GM19025 (cell line): ENCODE data around the gene FAR1.
"Not testable (repeated sequence)": the region's sequence is repeated elsewhere in the genome, so short reads cannot be mapped to it uniquely, and the experiment has no call there.

ENCODE experiments used
- ATAC-seq: cut with Tn5 transposase; IDR thresholded peaks from one replicate; pipeline ENCODE4 v1.9.1; 2021; ENCODE audit warnings: mild to moderate bottlenecking, low read depth, moderate library complexity; ENCODE audit not compliant: unreplicated experiment

FAR1 gene, protein sequence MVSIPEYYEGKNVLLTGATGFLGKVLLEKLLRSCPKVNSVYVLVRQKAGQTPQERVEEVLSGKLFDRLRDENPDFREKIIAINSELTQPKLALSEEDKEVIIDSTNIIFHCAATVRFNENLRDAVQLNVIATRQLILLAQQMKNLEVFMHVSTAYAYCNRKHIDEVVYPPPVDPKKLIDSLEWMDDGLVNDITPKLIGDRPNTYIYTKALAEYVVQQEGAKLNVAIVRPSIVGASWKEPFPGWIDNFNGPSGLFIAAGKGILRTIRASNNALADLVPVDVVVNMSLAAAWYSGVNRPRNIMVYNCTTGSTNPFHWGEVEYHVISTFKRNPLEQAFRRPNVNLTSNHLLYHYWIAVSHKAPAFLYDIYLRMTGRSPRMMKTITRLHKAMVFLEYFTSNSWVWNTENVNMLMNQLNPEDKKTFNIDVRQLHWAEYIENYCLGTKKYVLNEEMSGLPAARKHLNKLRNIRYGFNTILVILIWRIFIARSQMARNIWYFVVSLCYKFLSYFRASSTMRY

DNA sequence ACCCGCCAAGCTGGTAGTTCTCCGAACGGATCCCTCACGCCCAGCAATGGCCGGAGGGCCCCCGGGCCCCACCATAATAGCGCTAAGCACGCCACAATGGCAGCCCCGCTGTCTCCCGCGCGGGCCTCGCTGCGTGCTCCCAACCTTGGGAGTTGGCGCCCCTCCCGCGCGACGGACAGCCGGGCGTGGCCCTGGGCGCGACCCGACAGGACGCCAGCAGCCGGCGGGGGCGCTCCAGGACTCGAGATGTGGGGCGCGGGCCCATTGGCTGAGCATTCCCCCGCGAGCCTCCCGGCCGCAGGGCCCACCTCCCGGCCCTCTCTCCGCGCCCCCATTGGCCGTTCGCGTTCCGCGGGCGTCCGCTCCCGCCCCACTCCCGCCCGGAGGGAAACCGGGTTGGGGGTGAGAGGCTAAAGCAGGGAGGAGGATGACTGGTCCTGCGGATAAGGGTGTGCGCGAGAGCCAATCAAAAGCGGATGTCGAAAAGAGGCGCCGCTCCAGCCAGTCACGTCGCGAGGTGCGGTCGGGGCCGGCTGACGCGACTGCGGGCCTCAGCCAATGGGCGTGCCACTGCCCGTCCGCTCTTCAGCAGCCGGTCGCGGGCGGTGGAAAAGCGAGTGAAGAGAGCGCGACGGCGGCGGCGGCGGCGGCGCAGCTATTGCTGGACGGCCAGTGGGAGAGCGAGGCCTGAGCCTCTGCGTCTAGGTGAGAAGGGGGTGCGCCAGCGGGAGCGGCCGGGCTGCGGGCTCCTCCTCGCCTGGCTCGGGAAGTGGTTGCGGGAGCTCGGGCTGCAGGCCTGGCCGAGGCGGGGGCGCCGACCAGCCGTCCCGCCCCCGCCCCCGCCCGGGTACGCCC lies at the start of gene FAR1:
TSS of gene FAR1 (plus strand) at position 567 of the 855 bp plus-strand sequence. CDS start 26,098 bp downstream, outside the sequence.
- ATAC-seq: peak; percentile 88

DNA sequence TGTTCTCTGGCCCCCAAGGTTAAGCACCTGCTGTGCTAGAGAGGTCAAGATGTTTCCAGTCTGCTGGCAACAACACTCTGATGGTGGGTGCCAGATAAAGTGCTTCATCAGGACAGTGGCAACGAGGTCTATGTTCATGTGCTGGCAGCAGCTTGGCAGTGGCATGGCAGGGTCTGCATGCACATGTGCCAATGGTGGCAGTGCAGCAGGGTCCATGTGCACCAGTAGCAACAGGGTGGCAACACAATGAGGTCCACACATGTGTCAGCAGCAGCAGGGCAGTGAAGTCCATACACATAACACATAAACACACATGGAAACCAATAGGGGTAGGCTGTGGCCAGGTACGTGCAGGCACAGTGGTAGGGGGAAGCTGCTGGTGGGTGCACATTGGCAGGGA lies 48.4 kb upstream of the FAR1 start:
- ATAC-seq: no peak

DNA sequence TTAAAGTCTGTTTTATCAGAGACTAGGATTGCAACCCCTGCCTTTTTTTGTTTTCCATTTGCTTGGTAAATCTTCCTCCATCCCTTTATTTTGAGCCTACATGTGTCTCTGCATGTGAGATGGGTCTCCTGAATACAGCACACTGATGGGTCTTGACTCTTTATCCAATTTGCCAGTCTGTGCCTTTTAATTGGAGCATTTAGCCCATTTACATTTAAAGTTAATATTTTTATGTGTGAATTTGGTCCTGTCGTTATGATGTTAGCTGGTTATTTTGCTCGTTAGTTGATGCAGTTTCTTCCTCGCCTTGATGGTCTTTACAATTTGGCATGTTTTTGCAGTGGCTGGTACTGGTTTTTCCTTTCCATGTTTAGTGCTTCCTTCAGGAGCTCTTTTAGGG lies 41.6 kb upstream of the FAR1 start:
- not testable (repeated sequence) for ATAC-seq

DNA sequence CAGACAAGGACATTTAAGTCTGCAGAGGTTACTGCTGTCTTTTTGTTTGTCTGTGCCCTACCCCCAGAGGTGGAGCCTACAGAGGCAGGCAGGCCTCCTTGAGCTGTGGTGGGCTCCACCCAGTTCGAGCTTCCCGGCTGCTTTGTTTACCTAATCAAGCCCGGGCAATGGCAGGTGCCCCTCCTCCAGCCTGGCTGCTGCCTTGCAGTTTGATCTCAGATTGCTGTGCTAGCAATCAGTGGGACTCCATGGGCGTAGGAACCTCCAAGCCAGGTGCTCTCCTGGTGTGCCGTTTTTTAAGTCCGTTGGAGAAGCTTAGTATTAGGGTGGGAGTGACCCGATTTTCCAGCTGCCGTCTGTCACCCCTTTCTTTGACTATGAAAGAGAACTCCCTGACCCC lies 39.8 kb upstream of the FAR1 start:
- not testable (repeated sequence) for ATAC-seq

DNA sequence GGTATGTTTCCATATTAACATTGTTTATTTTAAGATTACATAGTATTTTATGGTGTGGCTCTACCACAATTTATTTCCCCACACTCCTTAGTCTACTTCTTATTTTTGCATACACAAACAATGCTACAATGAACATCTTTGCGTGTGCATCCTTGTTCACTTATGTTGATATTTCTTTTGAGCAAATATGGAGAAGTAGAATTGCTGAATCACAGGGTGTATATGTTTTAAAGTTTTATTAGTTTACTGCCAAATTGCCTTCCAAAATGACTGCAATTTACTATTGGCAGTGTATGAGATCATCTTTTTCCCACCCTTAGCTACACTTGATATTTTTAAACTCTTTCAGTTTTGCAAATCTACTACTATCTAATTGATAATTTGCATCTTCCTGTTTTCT lies 38.7 kb upstream of the FAR1 start:
- no peak for ATAC-seq

DNA sequence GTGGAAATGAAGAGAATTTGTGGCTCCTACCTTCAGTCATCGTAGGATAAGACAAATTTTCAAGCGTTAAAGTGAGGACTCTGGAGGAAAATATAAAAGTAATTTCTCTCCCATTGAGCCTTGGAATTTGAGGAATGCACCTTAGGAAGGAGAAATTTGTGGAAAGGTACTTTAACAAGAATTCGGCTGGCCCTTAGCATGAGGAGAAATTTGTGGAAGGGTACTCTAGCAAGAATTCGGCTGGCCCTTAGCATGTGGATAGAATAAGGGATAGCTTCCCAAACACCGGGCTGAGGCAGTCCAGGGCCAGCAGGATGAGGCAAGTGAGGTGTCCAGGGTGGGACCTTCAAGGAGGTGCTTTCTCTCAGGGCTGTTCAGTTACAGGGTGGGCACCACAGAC lies 33.2 kb upstream of the FAR1 start:
- ATAC-seq: no peak

DNA sequence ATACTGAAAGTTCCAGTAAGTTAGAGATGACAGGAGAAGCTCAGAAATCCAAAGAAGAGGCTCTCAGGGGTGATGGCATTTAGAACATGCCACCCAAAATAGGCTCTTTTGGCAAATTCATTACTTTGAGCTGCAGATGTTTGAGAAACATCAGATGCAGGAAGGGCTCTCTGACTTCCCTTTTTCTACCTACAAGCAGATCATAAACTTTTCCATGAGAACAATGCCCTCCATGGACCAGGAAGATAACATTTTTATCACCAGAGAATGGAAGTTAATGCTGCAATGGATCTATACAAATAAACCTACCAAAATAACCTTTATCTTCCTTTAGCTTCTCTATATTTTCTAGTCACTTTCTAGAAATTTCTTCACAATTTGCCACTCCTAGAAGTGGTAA lies 32.7 kb upstream of the FAR1 start:
- ATAC-seq: no peak

DNA sequence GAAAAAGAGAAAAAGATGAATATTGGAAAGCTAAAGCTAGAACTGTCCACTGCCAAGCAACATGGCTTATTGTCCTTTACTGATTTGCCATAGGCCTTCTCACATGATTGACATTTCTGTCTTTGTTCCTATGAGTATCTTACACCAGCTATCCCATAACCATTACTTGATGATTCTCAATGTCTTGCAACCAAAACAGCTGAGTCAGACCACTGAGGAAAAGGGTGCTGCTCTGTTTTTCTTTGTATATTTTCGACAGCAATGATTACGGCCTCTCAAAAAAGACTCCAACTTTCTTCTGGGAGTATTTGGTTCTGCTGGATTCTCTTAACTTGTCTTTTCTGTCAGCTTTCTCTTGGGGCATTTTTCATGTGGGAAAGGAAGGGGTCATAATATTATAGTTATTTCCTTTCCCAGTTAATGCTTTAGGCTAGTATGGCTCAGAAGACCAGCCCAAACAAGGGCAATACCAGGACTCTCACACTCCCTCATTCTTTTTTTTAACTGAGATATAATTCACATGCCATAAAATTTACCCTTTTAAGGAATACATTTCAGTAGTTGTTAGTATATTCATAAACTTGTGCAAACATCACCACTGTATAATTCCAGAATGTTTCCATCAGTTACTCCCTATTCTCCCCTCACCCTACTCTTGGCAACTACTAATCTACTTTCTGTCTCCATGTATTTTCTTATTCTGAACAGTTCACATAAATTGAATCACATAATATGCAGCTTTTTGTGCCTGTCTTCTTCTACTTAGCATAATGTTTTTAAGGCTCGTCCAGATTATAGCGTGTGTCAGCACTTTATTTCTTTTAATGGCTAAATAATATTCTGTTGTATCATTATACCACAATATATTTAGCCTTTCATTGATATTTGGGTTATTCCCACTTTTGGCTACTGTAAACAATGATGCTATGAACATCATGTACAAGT lies 31.1 kb upstream of the FAR1 start:
- no peak for ATAC-seq

DNA sequence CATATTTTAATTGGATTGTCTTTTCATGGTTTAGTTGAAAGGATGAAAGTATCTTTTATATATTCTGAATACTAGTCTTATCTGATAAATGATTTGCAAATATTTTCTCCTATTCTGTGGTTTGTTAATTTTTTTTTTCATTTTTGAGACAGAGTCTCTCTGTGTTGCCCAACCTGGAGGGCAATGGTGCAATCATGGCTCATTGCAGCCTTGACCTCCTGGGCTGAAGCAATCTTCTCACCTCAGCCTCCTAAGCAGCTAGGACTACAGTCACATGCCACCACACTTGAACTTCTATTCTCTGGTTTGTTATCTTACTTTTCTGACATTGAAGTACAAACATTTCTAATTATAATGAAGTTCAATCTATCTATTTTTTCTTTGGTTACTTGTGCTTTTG lies 30.0 kb upstream of the FAR1 start:
- ATAC-seq: no peak

DNA sequence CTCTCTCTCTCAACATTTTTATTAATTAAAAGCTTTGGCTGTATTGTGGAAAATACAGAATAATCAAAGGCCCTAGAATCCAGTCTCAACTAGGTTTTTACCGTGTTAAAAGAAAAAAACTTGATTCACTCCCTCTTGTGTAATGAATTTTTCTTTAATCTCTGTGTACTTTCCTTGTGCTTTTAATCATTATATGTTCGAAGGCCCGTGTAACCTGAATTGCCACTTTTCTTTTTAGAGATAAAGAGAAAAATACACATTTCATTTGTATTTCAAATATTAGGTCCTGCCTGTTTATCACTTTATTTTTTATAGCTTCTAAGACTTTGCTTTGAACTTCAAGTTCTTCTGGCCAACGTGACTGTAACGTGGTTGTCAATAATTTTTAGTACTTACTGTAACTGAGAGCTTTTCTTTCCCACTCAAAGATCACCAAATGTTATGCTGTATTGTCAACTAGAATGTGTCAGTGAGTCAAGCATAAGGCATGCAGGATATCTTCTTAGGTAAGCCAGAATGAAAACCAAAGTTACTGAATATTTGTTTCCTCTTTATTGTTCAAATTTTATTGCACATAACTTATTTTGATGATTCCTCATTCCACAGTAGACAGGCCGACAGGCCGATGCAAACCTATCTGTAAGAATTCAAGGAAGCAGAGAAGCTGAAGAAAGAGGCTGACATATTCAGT lies 23.3 kb upstream of the FAR1 start:
- ATAC-seq: no peak

DNA sequence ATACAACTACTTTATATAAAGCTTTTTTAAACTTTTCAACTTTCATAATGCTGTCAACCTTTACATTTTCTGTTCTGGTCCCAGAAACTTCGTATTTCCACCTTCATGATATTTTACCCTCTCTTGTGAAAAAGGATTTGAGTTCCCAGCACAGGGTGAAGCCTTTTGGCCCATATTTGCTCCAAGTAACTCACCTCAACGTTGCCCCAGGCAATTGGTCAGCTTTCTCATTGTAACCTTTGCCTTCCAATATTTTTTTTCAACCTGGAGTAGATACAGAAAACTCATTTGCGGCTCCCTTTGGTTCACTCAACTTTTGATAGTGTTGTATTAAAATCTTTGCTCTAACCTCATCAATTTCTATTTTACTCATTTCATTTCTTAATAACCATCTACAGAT lies 21.1 kb upstream of the FAR1 start:
- no peak for ATAC-seq

DNA sequence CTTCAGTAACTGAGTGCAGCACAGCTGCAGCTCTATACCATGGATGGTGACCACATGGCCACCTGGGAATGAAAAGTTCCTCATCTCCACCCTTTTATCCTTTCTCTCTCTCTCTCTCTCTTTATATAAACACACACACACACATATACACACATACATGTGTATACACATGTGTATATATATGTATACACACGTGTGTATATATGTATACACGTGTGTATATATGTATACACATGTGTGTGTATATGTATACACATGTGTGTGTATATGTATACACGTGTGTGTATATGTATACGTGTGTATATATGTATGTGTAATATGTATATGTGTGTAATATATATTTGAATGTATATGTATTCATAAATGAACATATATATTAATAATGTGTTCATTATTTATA lies 18.8 kb upstream of the FAR1 start:
- no peak for ATAC-seq

DNA sequence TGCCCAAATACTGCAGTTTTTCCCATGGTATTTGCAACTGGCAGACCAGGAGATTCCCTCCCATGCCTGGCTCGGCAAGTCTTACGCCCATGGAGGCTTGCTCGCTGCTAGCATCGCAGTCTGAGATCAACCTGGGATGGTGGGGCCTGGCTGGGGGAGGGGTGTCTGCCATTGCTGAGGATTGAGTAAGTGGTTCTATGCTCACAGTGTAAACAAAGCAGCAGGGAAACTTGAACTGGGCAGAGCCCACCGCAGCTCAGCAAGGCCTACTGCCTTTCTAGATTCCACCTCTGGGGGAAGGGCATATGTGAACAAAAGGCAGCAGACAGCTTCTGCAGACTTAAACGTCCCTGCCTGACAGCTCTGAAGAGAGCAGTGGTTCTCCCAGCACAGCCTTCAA lies 17.0 kb upstream of the FAR1 start:
- not testable (repeated sequence) for ATAC-seq

DNA sequence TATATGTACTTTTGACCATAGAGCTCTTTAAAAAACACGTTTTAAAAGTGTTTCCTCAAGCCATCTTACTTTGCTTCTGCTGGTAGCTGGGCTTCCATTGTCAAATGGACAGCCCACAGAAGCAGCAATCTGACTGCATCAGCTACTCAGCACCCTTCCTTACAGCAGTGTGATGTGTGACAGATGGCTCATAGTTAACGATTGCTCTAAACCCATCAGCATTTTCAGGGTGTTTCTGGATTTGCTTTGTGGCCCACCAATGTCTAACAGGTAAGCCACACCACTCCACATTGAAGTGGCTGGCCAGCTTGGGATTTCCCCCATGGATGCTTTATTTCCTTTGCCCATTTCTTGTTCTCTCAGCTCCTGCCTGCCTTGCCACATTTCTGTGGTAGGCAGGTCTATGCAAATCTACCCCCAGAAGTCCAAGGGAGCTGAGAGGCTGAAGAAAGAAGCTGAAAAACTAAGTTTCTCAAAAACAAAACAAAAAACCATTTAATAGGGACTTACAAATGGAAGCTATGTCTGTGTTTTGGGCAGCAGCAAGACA lies 7.3 kb upstream of the FAR1 start:
- peak; percentile 84 for ATAC-seq

DNA sequence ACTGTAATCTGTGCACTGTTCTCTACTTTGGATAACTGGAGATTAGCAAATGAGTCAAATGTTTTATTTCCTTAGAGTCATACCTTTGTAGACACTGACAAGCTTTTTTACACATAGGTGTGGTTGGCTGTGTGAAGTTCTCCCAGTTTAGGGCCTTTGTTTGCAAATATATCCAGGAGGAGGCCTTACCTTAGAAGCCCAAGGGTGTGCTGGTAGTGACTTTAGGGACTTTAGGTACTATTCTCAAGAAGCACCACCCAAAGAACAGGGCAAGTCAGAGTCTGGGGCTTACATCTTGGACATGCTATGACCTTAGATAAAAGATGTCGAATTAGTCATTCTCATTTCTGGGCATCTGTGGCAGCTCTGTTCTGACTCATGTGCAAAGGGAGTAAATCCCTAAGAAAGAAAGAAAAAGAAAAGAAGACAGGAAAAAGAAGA lies 4.8 kb upstream of the FAR1 start:
- ATAC-seq: no peak

DNA sequence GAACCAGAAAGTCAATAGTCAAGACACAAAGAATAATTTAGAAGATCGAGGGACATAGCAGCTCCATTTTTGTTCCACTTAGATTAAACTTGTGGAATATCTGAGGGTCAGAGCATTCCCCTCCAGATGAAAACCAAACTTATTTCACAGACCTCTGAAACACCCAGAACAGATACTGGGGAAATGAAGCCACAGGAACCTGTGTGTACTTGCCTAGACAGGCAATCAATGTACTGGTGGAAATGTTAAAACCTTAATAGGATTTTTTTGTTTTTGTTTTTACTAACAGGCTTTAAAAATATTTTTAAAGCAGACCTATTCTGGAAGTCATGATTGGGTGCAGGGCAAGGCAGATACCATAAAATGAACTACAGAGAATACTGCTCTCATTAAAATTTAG lies 4.1 kb upstream of the FAR1 start:
- no peak for ATAC-seq

DNA sequence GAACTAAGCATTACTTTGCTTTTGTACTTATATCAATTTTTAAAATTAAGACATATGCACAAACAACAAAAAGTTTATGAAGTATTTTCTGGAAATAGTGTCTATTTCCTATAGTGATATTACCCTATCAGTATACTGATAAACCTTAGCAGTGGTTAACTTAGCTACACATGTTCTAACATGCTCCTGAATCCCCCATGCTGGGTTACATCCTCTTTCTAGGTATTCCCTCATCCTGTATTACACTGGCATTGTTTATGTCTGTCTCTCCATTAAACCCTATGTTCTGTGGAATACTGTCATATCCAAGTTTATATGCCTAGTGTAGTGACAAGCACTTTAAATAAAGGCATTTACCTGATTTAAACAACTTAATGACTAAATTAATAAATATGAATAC lies 1.8 kb upstream of the FAR1 start:
- ATAC-seq: no peak

DNA sequence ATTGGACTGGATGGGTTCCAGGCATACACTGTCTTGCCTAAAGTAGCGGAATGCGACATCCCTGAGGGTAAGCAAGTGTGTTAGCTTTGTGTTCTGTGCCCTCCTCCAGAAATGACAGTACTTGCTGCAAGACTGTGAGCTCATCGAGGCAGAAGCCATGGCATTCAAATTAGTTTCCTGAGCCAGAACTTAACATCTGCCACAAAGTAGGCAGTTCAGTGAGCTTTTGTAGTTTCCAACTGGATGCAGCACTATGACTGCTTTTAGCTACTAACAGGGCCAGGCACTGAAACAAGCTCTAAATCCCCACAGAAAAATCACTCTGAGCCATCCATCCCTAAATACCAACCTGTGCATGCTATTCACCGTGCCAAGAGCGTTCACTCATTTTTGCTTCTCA lies 1.2 kb upstream of the FAR1 start:
- no peak for ATAC-seq

DNA sequence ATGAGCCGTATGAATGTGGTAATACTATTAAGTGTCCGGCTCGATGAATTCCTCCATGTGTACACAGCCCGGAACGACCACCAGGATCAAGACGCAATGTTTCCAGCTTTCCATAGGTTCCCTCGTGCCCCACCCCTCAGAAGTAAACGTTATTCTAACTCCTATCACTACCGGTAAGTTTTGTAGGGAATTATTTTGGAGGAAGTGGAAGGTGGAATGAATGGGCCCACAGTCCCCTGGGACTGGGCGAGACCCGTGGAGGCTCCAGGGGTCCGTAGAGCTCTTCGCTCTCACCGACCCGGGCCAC lies 720 bp upstream of the FAR1 start:
- no peak for ATAC-seq
